Measurements from ENCODE around the gene LRRC18.

Gene LRRC18

GRCh38 chr10:48946332-48946731, 6.7 kb upstream of the LRRC18 start:
- DNase-seq (ENCODE audit: low read depth), result no peak

DNA sequence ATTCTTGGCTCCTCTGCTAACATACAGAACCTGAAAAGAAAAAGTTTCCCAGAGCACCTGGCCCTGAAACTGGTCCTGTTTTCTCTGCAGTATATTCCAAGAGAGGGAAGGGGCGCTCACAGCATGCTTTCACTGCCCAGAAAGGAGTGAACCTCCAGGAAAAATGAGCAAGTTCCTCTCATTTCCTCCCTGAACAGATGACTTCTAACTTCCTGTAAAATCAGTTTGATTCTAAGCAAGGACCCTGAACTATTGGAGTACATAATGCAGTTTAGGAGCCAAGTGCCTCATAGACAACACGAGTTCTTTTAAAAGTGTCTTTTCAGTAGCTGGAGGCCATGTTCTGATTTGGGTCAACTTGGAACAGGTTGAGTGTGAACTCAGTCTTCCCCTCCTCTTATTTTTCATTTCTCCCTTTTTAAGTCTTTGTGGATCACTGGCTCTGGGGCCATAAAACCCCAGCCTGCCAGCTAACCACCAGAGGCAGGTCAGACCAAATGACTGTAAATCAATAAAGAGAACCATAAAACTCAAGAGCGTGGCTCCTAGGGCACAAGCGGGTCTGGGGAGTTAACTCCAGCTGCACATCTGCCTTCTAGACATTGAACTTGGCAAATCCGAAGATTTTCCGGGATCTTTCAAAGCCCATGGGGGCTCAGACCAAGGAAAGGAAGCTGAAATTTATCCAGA, 5.9 kb upstream of the LRRC18 start:
- no peak for DNase-seq (ENCODE audit: low read depth)

DNA sequence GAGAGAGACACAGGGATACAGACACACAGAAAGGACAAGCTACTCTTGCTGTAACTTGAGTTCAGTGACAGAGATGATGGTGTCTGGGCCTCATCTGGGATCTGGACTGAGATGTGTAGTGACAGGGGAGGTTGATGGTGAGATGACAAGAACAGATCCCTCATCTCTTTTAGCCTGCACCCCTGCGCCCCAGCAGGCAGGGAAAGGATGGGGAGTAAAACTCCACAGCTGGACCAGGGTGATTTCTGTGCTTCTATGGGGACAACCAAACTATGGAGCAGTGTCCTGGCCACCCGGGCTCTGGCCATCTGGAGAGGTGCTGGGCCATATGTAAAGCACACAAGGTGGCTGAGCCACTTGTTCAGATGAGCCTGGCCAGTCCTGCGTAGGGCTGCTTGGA, 4.5 kb upstream of the LRRC18 start:
- no peak for DNase-seq (ENCODE audit: low read depth)

- no peak for DNase-seq (ENCODE audit: low read depth)
These were observed 3.5 kb upstream of the LRRC18 start for GRCh38 chr10:48943096-48943495.

GRCh38 chr10:48941427-48942075, 1.9 kb upstream of the LRRC18 start:
- DNase-seq (ENCODE audit: low read depth), result no peak

DNA sequence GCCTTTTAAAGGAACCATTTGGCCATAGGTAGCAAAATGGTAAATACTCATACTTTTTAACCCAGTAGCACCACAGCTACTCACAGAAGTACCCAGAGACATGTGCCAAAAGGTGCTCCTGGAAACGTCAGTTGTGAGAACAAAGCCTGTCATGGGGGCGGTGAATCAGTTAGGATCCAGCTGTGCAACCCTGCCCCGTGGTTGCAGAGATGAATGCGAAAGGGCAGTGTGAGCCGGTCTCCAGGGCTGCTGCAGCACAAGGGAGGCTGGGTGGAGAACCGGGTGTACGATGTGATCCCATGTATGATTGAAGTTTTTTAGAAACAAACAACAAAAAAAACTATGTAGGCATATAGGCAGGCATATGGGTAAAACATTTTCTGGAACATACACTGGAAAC, 1.3 kb upstream of the LRRC18 start:
- no peak for DNase-seq (ENCODE audit: low read depth)

DNA sequence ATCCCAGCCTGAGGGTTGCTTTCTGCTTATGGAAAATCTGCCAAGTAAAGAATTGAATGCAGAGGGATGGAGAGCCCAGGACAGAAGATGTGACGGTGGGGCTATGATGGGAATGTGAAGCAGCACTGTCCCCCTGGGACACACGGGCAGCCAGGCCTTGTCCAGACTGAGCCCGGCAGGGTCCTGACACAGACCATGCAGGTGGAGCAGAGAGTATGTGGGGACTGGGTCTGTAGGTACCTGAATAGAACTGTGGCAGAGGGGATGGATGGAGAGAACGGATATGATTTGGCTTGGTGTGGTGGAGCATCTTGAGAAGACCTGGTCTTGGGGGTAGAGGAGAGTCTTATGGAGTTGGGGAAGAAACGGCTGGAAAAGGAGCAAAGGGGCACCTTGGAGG, 732 bp upstream of the LRRC18 start:
- no peak for DNase-seq (ENCODE audit: low read depth)

DNA sequence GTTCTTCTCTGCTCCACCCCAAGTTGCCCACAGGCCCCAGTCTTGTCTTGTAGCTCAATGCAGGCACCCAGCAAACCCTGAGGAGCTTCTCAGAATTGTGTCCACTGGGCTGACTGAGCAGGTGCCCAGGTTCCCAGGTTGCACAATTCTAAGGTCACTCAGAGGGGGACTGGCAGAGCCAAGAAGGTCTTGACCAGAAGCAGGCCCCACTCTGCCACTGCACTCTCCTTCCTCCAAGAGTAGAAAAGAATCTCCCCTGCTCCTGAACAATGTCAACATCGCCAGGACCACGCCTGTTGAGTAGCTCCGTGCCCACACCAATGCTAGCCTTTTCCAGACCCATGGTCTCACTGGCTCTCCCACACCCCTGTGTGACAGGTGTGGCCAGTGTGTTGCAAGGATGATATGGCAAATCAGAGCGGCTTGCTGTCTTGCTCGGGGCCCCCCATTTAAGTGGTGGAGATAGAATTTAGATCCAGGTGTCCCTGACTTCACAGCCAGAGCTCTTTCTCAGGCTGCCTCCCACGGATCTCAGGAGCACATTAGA, 577 bp downstream of the LRRC18 start:
- DNase-seq (ENCODE audit: low read depth), result no peak

GRCh38 chr10:48938281-48938680, 1.4 kb downstream of the LRRC18 start:
- no peak for DNase-seq (ENCODE audit: low read depth)

DNA sequence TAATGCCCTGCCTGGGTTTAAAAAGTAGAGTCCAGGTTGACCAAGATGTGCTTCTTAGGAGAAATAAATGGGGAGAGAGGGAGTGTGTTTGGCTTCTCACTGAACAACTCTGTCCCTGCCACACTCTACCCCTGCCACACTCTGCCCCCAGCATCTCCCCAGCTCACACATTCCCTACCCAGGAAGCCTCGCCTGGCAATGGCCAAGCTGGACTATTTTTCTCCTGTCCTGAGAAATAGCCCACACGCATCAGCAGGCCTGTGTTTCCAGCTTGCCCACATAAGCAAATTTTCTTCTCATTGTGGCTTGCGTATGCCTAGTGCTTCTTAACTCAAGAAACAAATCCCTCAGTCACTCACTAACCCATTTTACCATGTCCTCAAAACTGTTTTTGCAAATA, 1.8 kb downstream of the LRRC18 start:
- no peak for DNase-seq (ENCODE audit: low read depth)

GRCh38 chr10:48935577-48935976, 4.1 kb downstream of the LRRC18 start:
- DNase-seq (ENCODE audit: low read depth), result no peak

DNA sequence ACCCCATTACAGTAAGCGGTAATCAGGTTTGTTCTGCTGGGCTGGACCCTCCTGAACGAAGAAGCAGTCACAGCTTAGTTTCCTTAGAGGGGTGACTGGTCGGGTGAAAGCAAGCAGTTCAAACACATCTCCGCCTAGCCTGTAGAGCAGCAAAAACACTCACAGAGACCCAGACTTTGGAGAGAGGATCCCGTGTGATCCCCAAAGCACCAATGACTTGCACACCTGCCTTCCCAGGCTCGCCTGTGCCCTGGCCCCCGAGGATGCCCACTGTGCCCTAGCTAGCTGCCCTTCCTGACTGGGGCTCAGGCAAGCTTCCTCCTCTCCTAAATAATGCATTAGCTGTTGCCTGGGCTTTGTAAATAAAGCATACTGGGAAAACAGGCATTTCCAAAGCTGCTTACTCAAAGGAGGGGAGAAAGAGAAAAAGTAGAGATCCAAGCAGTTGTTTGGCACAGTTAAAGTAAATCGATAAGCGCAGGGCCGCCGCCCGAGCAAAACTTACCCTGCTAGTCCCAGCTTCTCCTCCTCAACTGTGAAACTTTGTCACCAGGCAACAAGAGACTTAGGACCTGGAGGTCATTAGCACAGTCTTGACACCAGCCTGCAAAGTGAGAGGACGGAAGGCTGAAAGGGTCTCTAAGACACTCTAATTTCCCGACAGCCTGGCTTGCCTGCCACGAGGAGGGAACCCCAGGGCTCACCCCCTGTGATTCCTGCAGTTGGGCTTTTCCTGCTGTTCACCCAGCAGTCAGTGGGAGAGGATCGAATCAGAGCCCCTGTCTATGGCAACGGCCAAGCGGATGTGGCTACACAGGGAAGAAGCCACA, 4.8 kb downstream of the LRRC18 start:
- no peak for DNase-seq (ENCODE audit: low read depth)

DNA sequence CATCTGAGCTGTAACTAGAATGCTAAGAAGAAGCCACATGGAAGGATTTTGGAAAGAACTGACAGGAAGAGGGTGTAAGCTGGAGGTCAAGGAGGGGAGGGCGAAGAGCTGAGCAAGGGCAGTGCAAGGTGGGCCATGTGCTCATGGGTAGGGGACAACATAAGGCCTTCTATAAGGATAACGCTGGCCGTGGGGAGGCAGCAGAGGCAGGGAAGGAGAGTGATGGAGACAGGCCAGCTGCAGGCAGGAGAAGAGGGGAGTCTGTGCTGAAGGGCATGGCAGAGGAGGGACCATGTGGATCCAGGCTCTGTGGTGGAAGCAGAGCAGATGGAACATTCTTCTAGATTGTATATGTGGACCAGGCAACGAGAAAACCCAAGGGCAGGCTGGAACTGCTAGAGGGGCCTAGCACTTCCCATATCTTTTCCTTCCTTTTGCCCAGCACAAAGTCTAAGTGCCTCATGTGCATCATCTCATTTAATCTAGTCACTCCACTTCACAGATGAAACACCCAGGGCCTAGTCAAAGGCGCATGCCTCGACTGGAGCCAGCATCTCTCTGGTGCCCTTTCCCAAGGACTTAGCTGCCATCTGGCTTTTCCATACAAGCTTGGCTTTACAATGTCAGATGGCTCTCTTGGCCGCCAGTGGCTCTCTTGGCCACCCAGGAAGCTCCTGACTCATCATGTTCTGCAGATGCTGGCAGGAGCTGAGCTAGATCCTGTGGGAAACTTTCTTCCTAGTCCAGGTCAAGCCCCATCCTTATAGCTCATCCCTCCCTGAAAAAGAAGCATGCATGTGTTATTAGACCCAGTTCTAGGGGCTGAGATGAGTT, 6.6 kb downstream of the LRRC18 start:
- no peak for DNase-seq (ENCODE audit: low read depth)

- no peak for DNase-seq (ENCODE audit: low read depth)
These were observed 8.5 kb downstream of the LRRC18 start for GRCh38 chr10:48931188-48931587.

- no peak for DNase-seq (ENCODE audit: low read depth)
These were observed 10.1 kb downstream of the LRRC18 start for GRCh38 chr10:48929413-48929990.

DNA sequence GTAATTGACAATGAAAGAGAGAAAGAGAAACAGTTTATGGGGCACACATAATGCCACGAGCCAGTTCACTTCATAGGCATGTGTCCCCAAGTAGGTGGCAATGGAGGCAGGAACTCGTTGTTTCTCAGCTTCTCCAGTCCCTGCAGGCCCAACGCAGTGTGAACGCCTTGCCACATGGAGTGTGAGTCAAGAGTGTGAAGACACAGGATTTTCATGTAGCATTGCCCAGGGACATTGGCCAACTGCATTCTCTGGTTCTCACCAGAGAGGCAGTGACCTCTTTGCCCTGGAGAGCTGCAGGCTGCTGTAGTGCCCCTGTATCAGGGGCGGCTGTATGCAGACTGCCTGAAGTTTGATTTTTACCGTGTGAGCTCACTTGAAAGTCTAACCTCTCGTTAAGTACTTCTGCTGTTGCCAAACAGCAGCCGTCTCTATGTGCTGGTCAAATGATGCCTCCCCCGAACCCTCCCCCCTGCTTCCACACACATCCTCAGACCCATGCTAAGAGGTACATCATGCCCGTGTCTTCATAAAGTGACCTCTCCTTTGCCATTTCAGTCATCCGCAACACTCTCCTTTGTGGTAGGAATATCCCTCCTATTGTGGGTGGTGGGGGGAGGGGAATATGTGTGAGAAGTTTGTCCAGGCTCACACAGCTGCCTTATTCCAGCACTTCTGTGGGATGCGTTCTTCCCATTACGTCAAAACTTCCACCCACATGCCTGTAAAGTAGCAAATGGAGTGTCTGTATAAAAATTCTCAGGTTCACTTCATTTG, 12.7 kb downstream of the LRRC18 start:
- DNase-seq (ENCODE audit: low read depth), result no peak

- no peak for DNase-seq (ENCODE audit: low read depth)
These were observed 13.4 kb downstream of the LRRC18 start for GRCh38 chr10:48926255-48926654.

GRCh38 chr10:48924988-48925387, 14.7 kb downstream of the LRRC18 start:
- no peak for DNase-seq (ENCODE audit: low read depth)

- DNase-seq (ENCODE audit: low read depth), result no peak
These were observed 15.9 kb downstream of the LRRC18 start for GRCh38 chr10:48923748-48924147.

- DNase-seq (ENCODE audit: low read depth), result no peak
These were observed 26.0 kb downstream of the LRRC18 start for GRCh38 chr10:48913674-48914073.

DNA sequence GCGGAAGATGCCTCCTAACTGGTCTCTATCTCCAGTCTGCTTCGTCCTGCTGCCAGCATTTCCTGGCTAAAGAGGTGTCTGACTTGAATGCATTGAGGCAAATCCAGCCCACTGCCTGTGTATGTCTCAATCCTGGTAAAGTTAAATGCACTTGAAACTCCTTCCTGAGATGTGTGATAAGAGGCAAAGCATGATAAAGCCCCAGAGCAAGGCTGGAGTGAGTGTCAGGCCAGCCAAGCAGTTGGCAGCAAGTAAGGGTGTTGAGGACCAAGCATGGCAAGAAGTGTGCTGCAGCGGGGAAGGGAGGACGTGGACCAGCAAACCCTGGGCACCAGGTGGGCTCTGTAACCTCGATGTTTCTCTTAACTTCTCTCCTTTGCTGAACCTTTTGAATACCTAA, 29.1 kb downstream of the LRRC18 start:
- no peak for DNase-seq (ENCODE audit: low read depth)
